B cell (primary cell): Measurements from ENCODE around the gene CPSF4L. TPM values are rescaled to one million over a fixed set of nuclear protein-coding genes. Genes with fewer than 3 reads are reported as not detected.

Source experiments
- ATAC-seq: fragments of 200-7000 bp; cut with Tn5 transposase; one replicate; pipeline ENCODE4 v1.10.0; 2021; ENCODE audit warnings: low read depth, mild to moderate bottlenecking, moderate number of reproducible peaks, moderate library complexity
- CTCF ChIA-PET: fragments of 350-600 bp; sonication (Branson Sonifier 250); formaldehyde crosslinking; loops from one replicate; lab custom pipeline; 2021; ENCODE audit warnings: antibody characterized with exemption, inconsistent platforms; lab: Charles Lee
- POLR2A ChIA-PET: fragments of 350-600 bp; sonication (Branson Sonifier 250); formaldehyde crosslinking; loops from one replicate; lab custom pipeline; 2021; ENCODE audit warnings: antibody characterized with exemption; lab: Charles Lee
- DNase-seq: peaks from one replicate; pipeline ENCODE4 v3.0.0; 2013
- H2AFZ ChIP-seq: 2 replicates; pipeline ENCODE4 v1.6.1; 2012; ENCODE audit warnings: mild to moderate bottlenecking, low read depth, low read length; ENCODE audit not compliant: insufficient read depth, poor library complexity, severe bottlenecking
- H3K27ac ChIP-seq, 2 donors: 1 replicate in 1 of 2; 2 replicates in 1 of 2; pipeline ENCODE4 v1.5.1; 2012 to 2013; ENCODE audit warnings: low read length in 2 of 2, mild to moderate bottlenecking in 2 of 2, moderate library complexity in 1 of 2
- H3K27me3 ChIP-seq, 4 experiments: fragments of 200-600 bp in 1 of 4; sonication (generic) in 1 of 4; replicated peaks in 1 of 4; 1 replicate in 2 of 4; 2 replicates in 2 of 4; pipeline versions ENCODE4 v1.6.1 to v1.7.0; 2013 to 2016; ENCODE audit warnings: low read length in 3 of 4, mild to moderate bottlenecking in 2 of 4, mixed read lengths in 1 of 4, moderate library complexity in 1 of 4; ENCODE audit not compliant: insufficient read depth in 4 of 4, control insufficient read depth in 3 of 4; ENCODE audit errors: control extremely low read depth in 1 of 4
- H3K36me3 ChIP-seq, 2 experiments: replicated peaks in 1 of 2; 1 replicate in 1 of 2; 2 replicates in 1 of 2; pipeline versions ENCODE4 v1.6.1 to v1.7.1; 2013; ENCODE audit warnings: low read length in 1 of 2; ENCODE audit not compliant: insufficient read depth in 2 of 2, control insufficient read depth in 1 of 2; ENCODE audit errors: control extremely low read depth in 1 of 2, extremely low read depth in 1 of 2
- H3K4me1 ChIP-seq, 2 donors: fragments of 200-600 bp in 1 of 2; sonication (generic) in 1 of 2; 1 replicate in 1 of 2; 2 replicates in 1 of 2; pipeline versions ENCODE4 v1.5.1 to v1.6.1; 2013 to 2017; ENCODE audit warnings: low read length in 2 of 2; ENCODE audit not compliant: control insufficient read depth in 2 of 2, insufficient read depth in 2 of 2
- H3K4me2 ChIP-seq: replicated peaks from 2 replicates; pipeline ENCODE3; 2012; ENCODE audit warnings: mild to moderate bottlenecking, low read depth, low read length; ENCODE audit not compliant: poor library complexity, severe bottlenecking
- H3K4me3 ChIP-seq, 5 experiments: fragments of 200-600 bp in 1 of 5; sonication (generic) in 1 of 5; 1 replicate in 3 of 5; 2 replicates in 2 of 5; pipeline versions ENCODE4 v1.5.1 to v1.7.0; 2011 to 2016; ENCODE audit warnings: low read length in 4 of 5, mild to moderate bottlenecking in 4 of 5, low read depth in 2 of 5, control low read depth in 1 of 5, moderate library complexity in 1 of 5; ENCODE audit not compliant: insufficient read depth in 1 of 5; ENCODE audit errors: control extremely low read depth in 1 of 5, extremely low read depth in 1 of 5
- H3K79me2 ChIP-seq: fragments of 200-600 bp; sonication (generic); one replicate; pipeline ENCODE4 v1.6.0; 2016; ENCODE audit warnings: low read length; ENCODE audit not compliant: control insufficient read depth, insufficient read depth
- H3K9ac ChIP-seq: fragments of 200-600 bp; sonication (generic); 2 replicates; pipeline ENCODE4 v1.6.1; 2017; ENCODE audit warnings: mild to moderate bottlenecking, low read length, moderate library complexity
- H3K9me3 ChIP-seq, 3 donors: one replicate each; pipeline versions ENCODE4 v1.6.1 to v1.7.1; 2013; ENCODE audit warnings: low read length in 2 of 3; ENCODE audit not compliant: control insufficient read depth in 2 of 3, insufficient read depth in 1 of 3; ENCODE audit errors: control extremely low read depth in 1 of 3
- H4K20me1 ChIP-seq: 2 replicates; pipeline ENCODE4 v1.6.0; 2012; ENCODE audit warnings: mild to moderate bottlenecking, low read length; ENCODE audit not compliant: insufficient read depth, control insufficient read depth, poor library complexity, severe bottlenecking
- H3K27ac Mint-ChIP-seq: one replicate; pipeline ENCODE4 v1.8.0; 2021; ENCODE audit warnings: mixed read lengths
- H3K27me3 Mint-ChIP-seq: one replicate; pipeline ENCODE4 v1.8.0; 2021; ENCODE audit warnings: mixed read lengths
- H3K4me1 Mint-ChIP-seq: one replicate; pipeline ENCODE4 v1.8.0; 2021; ENCODE audit warnings: mixed read lengths
- H3K4me3 Mint-ChIP-seq: one replicate; pipeline ENCODE4 v1.8.0; 2021; ENCODE audit warnings: mixed read lengths
- H3K9me3 Mint-ChIP-seq: one replicate; pipeline ENCODE4 v1.8.0; 2022; ENCODE audit warnings: mixed read lengths; ENCODE audit not compliant: insufficient read depth
- EZH2 ChIP-seq: IDR thresholded peaks from 2 replicates; pipeline ENCODE4 v1.6.1; 2012; ENCODE audit warnings: borderline replicate concordance, low read depth, mild to moderate bottlenecking, moderate library complexity, low read length; ENCODE audit not compliant: insufficient read depth, poor library complexity, severe bottlenecking
- whole genome bisulfite sequencing: methylation state at CpG from one replicate; pipeline ENCODE4 v1.1.5; 2013; ENCODE audit warnings: missing lambda C conversion rate; ENCODE audit not compliant: insufficient coverage; 5-methylcytosine and 5-hydroxymethylcytosine counted together
- intact Hi-C: fragments of 100-400 bp; cut with micrococcal nuclease; formaldehyde crosslinking; loops from one replicate; pipeline ENCODE4 v1.10.0; 2022
- polyA plus RNA-seq: library from polyadenylated mRNA; depleted of rRNA; stranded (reverse); fragments of >200 nt; gene quantifications from 2 replicates; pipeline ENCODE4 v1.2.3, GENCODE V29; 2012
- total RNA-seq, 2 donors: library from RNA; stranded (reverse); fragments of 120-200 nt in 1 of 2; gene quantifications; 1 replicate in 1 of 2; 2 replicates in 1 of 2; pipeline versions ENCODE4 v1.2.3 to v1.2.4, GENCODE V29; 2013 to 2022
- TF ChIP-seq, protein P1 (sequence below): fragments of 200-600 bp; IDR thresholded peaks from one replicate; pipeline ENCODE4 v1.8.0; 2022; ENCODE audit warnings: antibody characterized with exemption, mild to moderate bottlenecking

CPSF4L gene
- total and polyA plus RNA-seq, 2 donors (not counting 1 experiment from before 2014, with no cell fraction given) = not detected

GRCh38 chr17:73304971-73305812 lies 43.5 kb upstream of the CPSF4L start:
- 42% methylated on average over 16 of the region's 16 CpGs for WGBS
- Histone ChIP-seq H3K27ac (no peak overlapping the region), H3K9me3 (no peaks in the 10 kb centered on the region), H3K79me2 (no peaks in the 10 kb centered on the region), H4K20me1 (no peaks in the 10 kb centered on the region), H3K4me3 (no peak overlapping the region), H3K27me3 (peaks cover 0 to 27% (median 5%) of the 10 kb centered on the region in 4 experiments), H3K4me1 (peaks cover 7 to 9% of the 10 kb centered on the region in 2 donors), H3K36me3 (no peaks in the 10 kb centered on the region), H2AFZ (no peak overlapping the region), H3K4me2 (peak overlapping the region; percentile 20), H3K9ac (no peak overlapping the region)
- H3K4me3 Mint-ChIP-seq = no peak overlapping the region
- H3K27ac Mint-ChIP-seq = no peak overlapping the region
- TF ChIP-seq, protein P1, sequence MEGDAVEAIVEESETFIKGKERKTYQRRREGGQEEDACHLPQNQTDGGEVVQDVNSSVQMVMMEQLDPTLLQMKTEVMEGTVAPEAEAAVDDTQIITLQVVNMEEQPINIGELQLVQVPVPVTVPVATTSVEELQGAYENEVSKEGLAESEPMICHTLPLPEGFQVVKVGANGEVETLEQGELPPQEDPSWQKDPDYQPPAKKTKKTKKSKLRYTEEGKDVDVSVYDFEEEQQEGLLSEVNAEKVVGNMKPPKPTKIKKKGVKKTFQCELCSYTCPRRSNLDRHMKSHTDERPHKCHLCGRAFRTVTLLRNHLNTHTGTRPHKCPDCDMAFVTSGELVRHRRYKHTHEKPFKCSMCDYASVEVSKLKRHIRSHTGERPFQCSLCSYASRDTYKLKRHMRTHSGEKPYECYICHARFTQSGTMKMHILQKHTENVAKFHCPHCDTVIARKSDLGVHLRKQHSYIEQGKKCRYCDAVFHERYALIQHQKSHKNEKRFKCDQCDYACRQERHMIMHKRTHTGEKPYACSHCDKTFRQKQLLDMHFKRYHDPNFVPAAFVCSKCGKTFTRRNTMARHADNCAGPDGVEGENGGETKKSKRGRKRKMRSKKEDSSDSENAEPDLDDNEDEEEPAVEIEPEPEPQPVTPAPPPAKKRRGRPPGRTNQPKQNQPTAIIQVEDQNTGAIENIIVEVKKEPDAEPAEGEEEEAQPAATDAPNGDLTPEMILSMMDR = no peak
- no peak for TF ChIP-seq EZH2
- peaks cover 7% of the 10 kb centered on the region for H3K4me1 Mint-ChIP-seq
- ChIA-PET CTCF (no interaction called here), POLR2A (no interaction called here)
- ATAC-seq (no peak), DNase-seq (no peak)
- no peaks in the 10 kb centered on the region for H3K9me3 Mint-ChIP-seq
- intact Hi-C loops = no loop called here
- H3K27me3 Mint-ChIP-seq = peaks cover 7% of the 10 kb centered on the region

- Histone ChIP-seq H4K20me1 (no peaks in the 10 kb centered on the region), H3K4me1 (peaks cover 0 to 2% of the 10 kb centered on the region in 2 donors), H3K9ac (no peak overlapping the region), H2AFZ (no peak overlapping the region), H3K9me3 (no peaks in the 10 kb centered on the region), H3K27me3 (peaks cover 0 to 24% (median 3%) of the 10 kb centered on the region in 4 experiments), H3K36me3 (no peaks in the 10 kb centered on the region), H3K79me2 (no peaks in the 10 kb centered on the region), H3K4me3 (no peak overlapping the region), H3K27ac (no peak overlapping the region), H3K4me2 (no peak overlapping the region)
- DNase-seq = no peak
- CTCF ChIA-PET = no interaction called here
- POLR2A ChIA-PET = no interaction called here
- no peak for ATAC-seq
- TF ChIP-seq, protein P1 = no peak
- no peak for TF ChIP-seq EZH2
- intact Hi-C loops = no loop called here
- Mint-ChIP-seq H3K27ac (no peak overlapping the region), H3K27me3 (peaks cover 7% of the 10 kb centered on the region), H3K9me3 (no peaks in the 10 kb centered on the region), H3K4me1 (peaks cover 2% of the 10 kb centered on the region), H3K4me3 (no peak overlapping the region)
- WGBS = 83% methylated on average over 1 of the region's 8 CpGs
These were observed 42.8 kb upstream of the CPSF4L start for GRCh38 chr17:73304438-73304837.
